HG02798 (cell line): ENCODE results near the gene TTC34.
"Not testable (repeated sequence)": the region's sequence is repeated elsewhere in the genome, so short reads cannot be mapped to it uniquely, and the experiment has no call there.

Experiments used
- ATAC-seq: cut with Tn5 transposase; IDR thresholded peaks from one replicate; pipeline ENCODE4 v1.9.1; 2021; ENCODE audit warnings: mild to moderate bottlenecking; ENCODE audit not compliant: unreplicated experiment, poor library complexity

Gene TTC34

DNA sequence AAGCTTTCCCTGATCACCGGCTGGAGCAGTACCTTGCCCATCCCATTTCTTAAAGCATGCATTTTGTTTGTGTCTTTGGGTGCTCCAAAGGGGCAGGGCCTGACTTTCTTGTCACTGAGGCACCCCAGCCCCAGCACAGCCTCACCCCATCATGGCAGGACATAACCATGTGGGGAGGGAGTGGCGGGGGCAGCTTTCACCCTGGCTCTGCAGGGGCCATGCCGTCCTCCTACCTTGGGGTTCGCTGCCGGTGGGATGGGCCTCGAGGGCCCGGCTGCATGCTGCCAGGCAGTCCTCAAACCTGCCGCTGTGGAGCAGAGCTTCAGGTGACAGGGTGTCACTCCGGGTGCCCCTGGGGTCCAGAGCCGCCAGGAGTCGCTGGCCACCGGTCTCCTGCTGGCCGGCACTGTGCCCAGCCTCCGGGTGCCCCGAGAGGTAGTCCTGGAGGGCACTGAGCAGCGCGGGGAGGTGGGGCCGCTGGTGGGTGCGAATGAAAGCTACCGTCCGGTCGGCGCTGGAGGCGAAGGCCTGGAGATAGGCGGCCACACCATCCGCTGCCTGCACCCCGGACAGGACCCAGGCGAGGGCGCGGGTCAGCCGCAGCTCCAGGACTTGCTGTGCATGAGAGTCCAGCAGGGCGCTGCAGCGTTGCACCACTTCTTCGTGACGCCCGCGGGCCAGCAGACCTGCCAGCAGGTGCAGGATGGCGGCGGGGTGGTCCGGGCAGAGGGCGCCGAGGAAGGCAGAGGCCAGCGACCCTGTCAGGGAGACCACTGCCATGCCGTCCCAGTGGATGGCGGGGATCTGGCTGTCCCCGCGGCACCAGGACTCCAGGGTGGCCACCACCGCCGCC is 1.5 kb downstream of the TTC34 start:
- ATAC-seq: no peak

DNA sequence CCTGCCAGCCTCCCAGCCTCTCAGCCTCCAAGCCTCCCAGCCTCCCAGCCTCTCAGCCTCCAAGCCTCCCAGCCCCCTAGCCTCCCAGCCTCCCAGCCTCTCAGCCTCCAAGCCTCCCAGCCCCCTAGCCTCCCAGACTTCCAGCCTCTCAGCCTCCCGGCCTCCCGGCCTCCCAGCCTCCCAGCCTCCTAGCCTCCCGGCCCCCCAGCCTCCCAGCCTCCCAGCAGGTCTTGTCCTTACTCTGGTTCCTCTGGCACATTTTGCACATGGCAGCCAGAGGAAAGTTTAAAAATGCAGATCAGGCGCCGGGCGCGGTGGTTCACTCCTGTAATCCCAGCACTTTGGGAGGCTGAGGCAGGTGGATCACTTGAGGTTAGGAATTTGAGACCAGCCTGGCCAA is 2.5 kb downstream of the TTC34 start:
- ATAC-seq: not testable (repeated sequence)

DNA sequence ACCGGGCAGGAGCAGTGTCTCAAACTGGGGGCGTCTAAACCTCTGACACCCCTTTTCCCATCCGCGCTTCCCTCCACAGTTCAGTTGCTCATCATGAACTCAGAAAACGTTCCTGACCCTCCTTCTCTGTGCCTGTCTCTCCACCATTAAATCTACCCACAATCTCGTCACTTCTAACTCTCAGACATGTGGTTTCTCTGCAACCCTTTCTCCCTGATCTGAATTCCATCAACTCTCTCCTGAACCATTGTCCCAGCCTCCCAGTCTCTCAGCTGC is 3.8 kb downstream of the TTC34 start:
- no peak for ATAC-seq

DNA sequence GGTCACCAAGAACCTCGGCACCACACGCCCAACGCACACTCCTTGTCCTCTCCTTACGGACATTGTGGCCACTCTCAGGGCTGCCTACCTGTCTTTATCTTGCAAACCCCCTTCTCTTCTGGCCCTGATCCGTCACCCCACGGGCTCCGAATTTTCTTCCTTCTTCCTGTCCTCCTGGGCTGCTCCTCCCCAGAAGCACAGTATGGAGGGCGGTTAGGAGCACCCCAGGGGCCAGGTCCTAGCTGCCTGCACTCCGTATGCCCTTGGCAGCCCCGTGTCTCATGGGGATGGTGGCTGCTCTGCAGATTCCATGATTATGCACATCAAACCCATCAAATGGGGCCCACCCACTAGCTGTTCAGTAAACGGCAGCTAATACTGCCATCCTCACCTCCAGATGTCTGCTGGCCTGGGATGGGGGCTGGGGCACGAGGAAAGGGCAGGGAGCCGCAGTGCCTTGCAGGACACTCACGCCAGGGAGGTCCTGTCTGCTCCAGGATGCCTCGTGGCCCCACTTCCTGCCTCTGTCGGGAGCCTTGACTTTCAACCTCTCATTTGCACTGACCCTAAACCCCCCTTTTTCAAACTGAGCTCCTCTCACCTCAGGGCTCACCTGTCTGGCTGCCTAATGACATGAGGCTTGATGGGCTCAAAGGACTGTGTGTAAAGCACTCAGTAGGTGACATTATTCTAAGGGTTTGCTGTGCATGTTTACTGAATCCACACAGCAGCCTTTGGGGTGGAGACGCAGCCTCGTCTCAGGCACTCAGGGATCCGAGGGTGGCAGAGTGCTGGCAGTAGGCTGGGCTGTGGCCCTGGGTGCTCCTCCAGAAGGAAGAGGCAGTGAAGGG is 4.4 kb downstream of the TTC34 start:
- ATAC-seq: no peak

DNA sequence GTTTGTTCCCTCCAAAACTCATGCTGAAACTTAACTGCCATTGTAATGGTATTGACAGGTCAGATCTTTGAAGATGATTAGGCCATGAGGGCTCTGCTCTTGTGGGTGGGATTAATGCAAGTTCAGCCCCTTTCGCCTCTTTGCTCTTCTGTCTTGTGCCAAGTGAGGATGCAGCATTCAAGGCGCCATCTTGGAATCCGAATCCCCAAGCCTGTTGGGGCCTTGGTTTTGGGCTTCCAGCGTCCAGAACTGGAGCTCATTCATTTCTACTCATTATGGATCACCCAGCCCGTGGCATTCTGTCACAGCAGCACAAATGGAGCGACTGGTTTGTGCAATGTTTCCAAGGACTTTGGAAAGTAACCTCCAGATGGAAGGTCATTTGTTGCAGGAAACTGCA is 5.6 kb downstream of the TTC34 start:
- no peak for ATAC-seq

DNA sequence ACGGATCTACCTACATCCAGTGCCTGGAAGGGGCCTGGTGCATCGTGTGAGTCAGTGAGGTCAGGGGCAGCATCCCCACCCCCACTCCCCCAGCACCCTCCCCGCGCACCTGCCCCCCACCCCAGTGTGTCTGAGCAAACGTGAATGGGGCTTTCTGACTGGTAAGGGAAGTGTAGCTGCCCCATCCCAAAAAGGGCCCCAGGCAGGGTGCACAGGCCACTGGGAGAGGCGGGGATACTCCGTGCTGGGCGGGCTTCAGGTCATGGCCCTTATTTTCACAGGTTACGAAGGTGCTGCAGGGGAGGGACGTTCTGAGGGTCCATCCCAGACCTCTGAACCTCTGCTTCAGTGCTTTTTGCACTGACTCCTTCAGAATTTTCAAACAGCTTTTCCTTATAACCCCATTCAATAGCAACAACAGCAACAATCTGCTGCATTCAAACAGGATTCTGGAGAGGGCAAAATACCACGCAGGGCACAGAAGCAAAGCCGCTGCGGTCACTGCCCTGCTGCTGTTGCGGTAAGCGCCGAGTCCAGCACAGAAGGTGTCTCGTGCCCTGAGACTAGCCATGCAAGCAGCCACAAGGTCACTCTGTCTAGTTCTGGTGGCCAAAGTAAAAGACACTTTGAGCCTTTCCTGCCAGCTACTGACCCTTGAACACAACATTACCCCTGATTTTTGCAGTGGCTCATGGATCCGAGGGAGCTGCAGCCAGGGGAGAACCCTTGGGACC is 10.3 kb downstream of the TTC34 start:
- ATAC-seq: no peak

DNA sequence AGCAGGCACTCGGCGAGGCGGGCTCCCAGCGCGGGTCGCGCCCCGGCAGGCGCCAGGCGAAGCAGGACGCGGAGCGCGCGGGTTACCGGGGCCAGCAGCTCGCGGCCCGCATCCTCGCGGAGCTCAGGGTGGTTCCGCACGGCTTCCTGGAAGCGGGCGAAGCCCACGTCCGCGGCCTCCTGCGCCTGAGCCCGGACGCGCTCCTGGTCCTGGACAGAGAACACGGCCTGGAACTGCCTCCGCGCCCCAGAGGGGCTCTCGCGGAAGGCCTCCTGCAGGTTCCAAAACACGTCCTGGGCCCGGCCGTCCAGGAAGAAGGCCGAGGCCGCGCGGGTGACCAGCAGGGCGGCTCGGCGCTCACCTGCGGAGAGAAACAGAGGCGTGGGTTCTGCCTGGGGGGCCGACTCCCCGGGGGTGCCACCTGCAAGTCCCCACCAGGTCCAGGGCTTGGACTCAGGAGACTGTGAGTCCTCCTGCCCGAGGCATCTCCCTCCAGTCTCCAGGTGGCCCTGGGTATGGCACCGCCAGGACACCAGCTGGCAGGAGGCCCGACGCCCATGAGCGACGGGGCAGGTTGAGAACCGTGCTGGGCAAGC is 11.4 kb downstream of the TTC34 start:
- ATAC-seq: no peak

DNA sequence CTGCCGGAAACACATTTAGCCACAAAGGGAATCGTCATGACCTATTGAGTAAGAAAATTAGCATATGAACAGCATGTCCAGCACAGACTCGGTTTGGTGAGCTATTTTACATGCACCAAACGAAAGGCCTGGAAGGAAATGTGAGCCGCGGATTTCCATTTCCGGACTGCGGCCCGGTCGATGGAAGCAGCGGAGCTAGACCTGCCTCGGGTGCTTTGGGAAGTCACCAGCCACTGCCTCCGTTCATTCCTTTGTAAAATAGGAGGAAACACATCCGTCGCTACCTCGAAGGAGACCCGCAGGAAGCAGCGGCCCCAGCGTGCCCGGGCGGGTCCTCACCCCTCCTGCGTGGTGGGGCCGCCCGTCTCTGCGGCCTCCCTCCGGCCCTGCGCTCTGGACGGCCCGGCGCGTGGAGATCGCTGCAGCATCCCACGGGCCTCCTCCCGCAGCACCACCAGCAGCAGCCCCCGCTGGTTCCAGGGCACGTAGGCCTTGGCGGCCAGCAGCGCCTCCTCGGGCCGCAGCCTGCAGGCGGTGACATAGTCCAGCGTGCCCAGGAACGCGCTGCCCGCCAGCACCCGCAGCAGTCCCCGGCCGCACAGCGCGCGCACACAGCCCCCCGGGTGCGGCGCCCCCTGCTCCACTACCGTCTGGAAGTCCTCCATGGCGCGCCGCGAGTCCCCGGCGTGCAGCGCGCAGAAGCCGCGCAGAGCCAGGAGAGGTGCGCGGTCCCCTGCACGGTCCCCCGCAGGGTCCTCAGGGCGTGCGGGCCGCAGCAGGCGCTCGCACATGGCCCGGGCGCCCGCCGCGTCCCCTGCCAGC is 12.1 kb downstream of the TTC34 start:
- ATAC-seq: no peak

DNA sequence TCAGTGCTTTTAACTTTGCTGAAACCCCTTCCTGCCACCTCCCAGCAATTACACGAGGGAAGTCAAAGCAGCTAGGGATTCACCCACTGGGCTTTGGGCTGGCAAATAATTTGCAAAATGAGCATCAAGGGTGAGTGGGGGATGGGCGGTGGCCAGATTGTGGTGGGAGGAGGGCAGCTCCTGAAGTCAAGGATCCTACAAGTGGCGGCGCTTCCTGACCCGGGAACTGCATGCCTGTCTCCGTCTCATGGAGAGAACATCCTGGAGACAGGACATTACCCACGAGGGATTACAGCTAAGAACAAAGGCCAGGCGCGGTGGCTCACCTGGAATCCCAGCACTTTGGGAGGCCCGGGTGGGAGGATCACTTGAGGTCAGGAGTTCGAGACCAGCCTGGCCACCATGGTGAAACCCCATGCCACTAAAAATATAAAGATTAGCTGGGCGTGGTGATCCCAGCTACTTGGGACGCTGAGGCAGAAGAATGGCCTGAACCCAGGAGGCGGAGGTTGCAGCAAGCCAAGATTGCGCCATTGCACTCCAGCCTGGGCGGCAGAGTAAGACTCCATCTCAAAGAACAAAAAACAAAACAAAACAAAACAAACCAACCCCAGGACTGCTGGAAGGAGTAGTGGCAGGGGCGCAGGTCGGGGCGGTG is 12.9 kb downstream of the TTC34 start:
- no peak for ATAC-seq

DNA sequence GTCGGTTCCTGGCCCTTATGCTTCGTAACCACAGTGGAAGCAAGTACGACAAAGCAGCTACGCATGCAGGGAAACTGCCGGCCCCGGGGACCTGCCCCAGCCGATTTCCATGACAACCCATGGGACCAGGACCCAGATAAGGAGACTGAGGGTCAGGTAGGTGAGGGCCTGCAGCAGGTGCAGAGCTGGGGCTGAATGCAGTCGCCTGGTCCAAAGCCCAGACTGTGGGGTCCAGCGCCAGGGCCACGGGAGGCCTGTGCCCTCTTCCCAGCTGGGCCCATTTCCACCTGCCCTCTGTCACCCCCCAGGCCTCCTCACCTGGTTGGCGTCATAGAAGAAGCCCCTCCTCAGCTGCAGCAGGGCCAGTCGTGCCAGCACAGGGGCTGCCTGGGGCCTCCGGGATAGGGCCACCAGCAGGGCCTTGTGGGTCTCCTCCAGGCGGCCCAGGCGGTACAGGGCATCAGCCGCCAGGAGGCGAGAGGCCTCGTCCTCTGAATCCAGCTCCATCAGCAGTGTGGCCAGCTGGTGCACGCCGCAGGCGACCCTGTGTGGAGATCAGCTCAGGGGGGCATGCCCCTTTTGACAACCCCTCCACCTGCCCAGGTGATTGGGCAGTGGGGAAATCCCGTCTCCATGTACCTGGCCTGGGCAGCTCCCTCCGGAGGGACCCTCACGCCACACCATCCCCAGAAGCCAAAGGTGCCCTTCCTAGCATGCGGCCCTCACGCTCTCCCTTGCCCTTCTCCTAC is 14.2 kb downstream of the TTC34 start:
- ATAC-seq: no peak

DNA sequence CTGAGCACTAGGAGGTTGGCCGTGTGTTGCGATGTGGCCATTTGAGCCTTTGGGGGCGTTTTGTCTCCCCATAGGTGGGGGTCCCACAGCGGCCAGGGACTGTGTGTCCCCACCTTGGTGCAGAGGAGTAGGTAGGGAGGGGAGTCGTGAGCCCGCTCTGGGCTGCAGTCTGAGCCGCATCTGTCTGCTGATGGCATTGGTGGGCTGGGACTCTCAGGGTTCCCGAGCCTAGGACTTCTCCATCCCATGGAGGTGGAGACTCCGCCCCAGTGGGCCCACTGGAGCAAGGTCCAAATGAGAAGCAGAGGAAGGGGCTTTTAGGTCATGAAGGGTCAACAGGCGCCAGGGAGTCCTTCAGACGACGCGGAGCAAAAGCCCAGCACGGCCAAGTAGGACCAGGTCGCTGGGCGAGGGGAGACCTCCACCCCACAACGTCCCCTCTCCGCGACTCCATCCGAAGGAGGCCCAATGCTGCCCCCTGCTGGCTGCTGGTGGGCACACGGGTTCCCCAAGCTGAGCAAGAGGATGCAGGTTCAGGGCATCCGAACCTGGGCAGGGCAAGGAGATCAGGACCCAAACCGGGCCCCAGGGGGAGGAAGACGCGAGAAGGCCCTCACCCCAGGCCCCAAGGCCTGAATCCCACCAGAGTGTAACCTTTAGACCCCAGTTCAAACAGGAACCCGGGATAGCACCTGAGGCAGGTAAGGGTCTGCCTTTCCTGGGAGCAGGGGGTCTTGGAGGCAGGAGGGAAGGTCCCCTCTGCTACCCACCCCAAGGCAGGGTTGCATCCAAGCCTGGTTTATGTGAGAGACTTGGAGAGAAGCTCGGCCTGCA is 14.9 kb downstream of the TTC34 start:
- ATAC-seq: no peak

DNA sequence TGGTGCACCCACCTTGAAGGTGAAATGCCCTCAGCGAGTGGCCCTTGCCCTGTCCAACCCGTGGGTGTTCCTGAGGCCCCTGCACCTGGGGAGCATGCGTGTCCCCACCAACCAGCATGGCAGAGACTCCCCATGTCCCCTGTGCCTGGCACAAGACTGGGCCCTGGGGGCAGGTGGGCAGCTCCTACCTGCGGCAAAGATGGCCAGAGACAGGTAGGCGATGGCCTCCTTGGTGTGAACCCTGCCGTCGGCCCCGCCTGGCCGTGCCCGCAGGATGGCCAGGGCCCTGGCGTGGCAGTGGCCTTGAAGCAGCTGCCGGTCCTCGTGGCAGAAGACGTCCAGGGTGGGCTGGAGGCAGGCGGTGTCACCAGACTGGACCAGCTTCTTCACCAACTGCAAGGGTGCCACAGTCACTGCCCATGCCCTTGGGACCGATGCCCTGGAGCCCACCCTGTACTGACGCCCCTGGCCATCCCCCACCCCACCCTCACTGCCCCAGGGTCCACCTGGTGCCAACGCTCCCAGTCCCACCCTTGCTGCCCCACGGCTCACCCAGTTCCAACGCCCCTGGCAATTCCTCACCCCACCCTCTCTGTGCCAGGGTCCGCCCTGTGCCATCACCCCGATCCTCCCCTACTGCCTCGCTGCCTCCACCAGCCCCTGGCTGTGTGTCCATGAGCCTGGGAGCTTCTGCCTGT is 15.7 kb downstream of the TTC34 start:
- ATAC-seq: no peak

DNA sequence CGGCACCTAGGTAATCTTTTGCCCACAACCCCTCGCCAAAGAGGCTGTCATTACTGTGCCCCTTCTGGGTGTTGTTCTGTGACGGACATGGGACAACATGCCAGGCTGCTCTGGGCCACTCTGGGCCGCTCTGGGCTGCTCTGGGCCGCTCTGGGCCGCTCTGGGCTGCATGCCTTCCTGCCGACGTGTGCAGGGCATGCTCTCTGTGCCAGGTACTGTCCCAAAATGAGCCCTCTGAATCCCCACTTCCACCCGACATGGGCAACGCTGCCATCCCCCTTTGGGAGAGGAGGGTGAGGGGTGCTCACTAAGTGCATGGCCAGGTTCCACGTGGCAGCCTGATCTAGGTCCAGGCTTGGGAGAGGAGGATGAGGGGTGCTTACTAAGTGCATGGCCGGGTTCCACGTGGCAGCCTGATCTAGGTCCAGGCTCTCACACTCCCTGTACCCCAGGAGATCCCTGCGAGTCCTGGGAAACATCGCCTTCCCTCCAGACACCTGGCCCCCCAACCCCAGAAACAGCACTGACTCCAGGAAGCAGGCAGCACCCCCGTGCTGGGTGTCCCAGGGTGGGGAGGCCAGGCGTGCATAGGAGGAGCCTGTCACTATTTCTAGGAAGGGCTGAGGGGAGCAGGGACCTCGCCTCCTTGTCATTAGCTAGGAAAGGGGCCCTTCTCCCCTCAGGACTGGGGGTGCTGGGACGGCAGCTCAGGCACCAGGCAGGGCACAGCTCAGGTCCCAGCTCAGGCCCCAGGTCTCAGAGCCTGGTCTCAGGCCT is 16.5 kb downstream of the TTC34 start:
- ATAC-seq: no peak

DNA sequence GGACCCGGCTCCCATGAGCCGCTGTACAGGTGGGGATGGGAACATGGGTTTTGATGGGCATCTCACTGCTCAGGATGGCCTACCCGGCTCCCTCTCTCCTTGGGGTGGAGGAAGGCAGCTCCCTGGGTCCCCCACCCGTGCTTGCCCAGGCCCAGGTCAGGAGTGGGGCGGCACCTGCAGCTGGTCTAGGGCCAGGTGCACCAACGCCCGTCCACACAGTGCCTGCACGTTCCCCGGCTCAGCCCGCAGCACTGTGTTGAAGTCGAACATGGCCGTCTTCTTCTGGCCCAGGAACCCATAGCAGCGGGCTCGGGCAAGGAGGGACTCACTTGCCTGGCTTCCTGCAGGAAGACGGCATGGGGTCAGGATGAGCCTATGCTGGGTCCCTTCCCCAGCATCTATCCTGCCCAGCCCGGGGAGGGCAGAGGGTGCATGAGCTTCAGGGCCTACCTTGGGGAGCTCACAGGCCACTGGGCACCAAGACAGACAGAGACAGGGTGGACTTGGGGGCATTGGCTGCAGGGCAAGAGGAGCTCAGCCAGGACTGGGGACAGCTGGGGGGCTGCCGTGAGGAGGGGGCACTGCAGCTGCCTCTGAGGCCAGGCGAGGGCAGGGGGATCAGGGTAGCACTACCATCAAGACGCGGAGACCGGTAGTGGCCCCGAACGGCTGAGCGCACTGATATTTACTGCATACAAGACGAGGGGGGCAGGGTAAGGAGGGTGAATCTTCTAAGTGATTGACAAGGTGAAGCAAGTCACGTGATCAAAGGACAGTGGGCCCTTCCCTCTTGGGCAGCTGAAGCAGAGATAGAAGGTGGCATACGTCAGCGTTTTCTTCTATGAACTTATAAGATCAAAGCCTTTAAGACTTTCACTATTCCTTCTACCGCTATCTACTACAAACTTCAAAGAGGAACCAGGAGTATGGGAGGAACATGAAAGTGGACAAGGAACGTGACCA is 17.8 kb downstream of the TTC34 start:
- no peak for ATAC-seq

DNA sequence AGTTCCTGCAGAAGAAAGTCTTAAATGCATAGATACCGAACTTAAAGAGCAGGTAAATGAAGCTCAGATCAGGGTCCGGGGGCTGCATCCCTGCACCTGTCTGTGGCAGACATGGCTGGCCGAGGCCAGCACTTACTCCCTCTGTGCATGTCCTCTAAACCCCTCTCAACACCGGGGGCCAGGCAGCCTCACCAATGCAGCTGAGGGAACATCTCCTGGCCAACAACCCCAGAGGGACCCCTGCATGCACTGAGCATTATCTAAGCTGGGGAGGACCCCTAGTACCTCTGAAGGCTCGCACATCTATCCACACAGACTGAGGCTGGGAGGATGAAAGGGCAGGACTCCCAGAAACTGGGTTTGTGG is 18.4 kb downstream of the TTC34 start:
- ATAC-seq: no peak
